RWPE1 (cell line): ENCODE results near the gene CCNC.

Source experiments
- CTCF ChIA-PET: fragments of 350-600 bp; sonication (Branson Sonifier 250); formaldehyde crosslinking; extraction: SDS; loops from one replicate; lab custom pipeline; 2021; lab: Yijun Ruan, JAX
- POLR2A ChIA-PET: fragments of 400-600 bp; formaldehyde crosslinking; extraction: SDS; loops from one replicate; lab custom pipeline; 2020; ENCODE audit warnings: antibody characterized with exemption; ENCODE audit not compliant: low non-redundant PET; lab: Yijun Ruan, JAX
- DNase-seq: peaks from one replicate; pipeline ENCODE4 v3.0.0; 2012; ENCODE audit warnings: low spot score
- H3K27ac ChIP-seq: fragments of 450-650 bp; 2 replicates; pipeline ENCODE4 v1.5.1; 2017
- TF ChIP-seq, protein P1 (sequence below): fragments of 450-650 bp; conservative IDR thresholded peaks from 2 replicates; pipeline ENCODE4 v1.5.1; 2017; ENCODE audit warnings: low read depth, mild to moderate bottlenecking

The CCNC gene

GRCh38 chr6:99612551-99613408 is 44.3 kb upstream of the CCNC start:
- DNase-seq, result no peak
- ChIA-PET CTCF (interaction anchor here (0.5 to 0.9 kb wide), 6 partner anchors 9 to 1212 kb away, joined by 3 to 7 read pairs (median 3); no protein-coding TSS in a partner anchor), POLR2A (no interaction called here)

GRCh38 chr6:99611148-99611547 is 42.7 kb upstream of the CCNC start:
- DNase-seq, result no peak
- no peak overlapping the region for H3K27ac ChIP-seq
- TF ChIP-seq, protein P1, sequence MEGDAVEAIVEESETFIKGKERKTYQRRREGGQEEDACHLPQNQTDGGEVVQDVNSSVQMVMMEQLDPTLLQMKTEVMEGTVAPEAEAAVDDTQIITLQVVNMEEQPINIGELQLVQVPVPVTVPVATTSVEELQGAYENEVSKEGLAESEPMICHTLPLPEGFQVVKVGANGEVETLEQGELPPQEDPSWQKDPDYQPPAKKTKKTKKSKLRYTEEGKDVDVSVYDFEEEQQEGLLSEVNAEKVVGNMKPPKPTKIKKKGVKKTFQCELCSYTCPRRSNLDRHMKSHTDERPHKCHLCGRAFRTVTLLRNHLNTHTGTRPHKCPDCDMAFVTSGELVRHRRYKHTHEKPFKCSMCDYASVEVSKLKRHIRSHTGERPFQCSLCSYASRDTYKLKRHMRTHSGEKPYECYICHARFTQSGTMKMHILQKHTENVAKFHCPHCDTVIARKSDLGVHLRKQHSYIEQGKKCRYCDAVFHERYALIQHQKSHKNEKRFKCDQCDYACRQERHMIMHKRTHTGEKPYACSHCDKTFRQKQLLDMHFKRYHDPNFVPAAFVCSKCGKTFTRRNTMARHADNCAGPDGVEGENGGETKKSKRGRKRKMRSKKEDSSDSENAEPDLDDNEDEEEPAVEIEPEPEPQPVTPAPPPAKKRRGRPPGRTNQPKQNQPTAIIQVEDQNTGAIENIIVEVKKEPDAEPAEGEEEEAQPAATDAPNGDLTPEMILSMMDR, result no peak
- CTCF ChIA-PET, result interaction anchor here (0.6 kb wide), 1 partner anchor 20 kb away, joined by 7 read pairs; no protein-coding TSS in a partner anchor
- POLR2A ChIA-PET, result no interaction called here

More at GRCh38 chr6:99612551-99613408, 44.3 kb upstream of the CCNC start:
- TF ChIP-seq, protein P1, result no peak
- no peak overlapping the region for H3K27ac ChIP-seq

DNA sequence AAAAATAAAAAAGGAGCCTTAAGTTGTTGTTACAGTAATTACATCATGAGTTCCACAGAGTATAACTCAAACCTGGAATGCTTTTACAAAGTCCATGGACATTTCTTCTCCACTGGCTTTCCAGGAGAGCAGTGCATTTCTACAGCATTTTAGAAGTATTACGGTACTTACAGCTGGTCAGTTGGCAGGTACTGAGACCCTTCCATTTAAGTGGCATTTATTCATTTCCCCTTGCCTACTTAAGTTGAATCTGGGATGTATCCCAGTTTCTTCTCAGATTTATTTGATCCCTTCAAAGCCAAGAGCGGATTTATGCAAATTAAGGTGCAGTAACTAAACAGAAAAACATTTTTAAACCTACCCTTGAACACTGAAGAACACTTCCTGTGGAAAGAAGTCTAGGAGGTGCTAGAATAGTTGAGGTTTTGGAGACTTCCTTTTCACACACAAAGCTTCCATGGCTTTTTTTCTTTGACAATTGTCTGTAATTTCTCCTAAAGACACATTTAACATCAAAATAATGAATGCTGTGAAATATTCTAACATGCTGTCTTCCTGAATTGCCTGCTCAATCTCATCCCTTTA is 41.5 kb upstream of the CCNC start:
- no peak overlapping the region for H3K27ac ChIP-seq
- POLR2A ChIA-PET, result no interaction called here
- DNase-seq, result no peak
- CTCF ChIA-PET, result no interaction called here
- TF ChIP-seq, protein P1, result no peak

DNA sequence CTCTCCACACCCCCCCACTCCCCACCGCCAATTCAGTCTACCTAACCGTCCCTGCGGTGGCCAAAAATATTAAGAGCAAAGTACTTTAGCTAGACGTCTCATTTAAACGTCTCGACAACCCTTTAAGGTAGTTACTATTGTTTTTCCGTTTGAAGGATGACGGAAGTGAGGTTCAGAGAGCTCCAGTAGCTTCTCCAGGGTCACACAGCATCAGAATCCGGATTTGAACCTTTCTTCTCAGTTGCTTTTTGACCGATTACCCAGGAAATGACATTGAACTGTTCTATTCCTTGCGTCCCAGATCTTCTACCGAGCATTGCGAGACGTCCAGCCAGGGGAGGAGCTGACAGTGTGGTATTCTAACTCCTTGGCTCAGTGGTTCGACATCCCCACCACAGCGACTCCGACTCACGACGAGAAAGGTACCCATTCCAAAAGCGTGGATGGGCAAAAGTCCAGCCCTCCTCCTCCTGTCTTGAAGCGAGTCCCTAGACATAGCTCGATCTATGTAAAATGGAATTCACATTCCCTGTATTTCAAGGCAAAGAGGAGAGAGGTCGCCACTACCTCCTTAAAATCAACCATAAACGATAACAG is 40.5 kb upstream of the CCNC start:
- no peak overlapping the region for H3K27ac ChIP-seq
- CTCF ChIA-PET, result interaction anchor here (0.6 to 0.8 kb wide), 5 partner anchors 24 to 1323 kb away, joined by 3 read pairs; no protein-coding TSS in a partner anchor

GRCh38 chr6:99608059-99608885 is 39.8 kb upstream of the CCNC start:
- ChIA-PET CTCF (interaction anchor here (0.6 to 1.2 kb wide), 6 partner anchors 20 to 1324 kb away, joined by 3 to 11 read pairs (median 3); no protein-coding TSS in a partner anchor), POLR2A (no interaction called here)
- TF ChIP-seq, protein P1, result no peak
- no peak for DNase-seq
- H3K27ac ChIP-seq, result no peak overlapping the region

More for the DNA sequence above, 40.5 kb upstream of the CCNC start:
- DNase-seq, result no peak
- TF ChIP-seq, protein P1, result no peak
- POLR2A ChIA-PET, result no interaction called here
